Measurements from ENCODE around the gene BRSK2.

GRCh38 chr11:1444823-1445422 lies 55.2 kb downstream of the BRSK2 start:
- TF ChIP-seq POLR2AphosphoS5 (IDR thresholded peaks at IDR 0.05) = no peak
- TF ChIP-seq, protein P1, sequence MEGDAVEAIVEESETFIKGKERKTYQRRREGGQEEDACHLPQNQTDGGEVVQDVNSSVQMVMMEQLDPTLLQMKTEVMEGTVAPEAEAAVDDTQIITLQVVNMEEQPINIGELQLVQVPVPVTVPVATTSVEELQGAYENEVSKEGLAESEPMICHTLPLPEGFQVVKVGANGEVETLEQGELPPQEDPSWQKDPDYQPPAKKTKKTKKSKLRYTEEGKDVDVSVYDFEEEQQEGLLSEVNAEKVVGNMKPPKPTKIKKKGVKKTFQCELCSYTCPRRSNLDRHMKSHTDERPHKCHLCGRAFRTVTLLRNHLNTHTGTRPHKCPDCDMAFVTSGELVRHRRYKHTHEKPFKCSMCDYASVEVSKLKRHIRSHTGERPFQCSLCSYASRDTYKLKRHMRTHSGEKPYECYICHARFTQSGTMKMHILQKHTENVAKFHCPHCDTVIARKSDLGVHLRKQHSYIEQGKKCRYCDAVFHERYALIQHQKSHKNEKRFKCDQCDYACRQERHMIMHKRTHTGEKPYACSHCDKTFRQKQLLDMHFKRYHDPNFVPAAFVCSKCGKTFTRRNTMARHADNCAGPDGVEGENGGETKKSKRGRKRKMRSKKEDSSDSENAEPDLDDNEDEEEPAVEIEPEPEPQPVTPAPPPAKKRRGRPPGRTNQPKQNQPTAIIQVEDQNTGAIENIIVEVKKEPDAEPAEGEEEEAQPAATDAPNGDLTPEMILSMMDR (IDR thresholded peaks at IDR 0.05) = no peak

All from breast epithelium (tissue), 3 donors.